ENCODE results near the gene GKN1.
"Not testable (repeated sequence)": the region's sequence is repeated elsewhere in the genome, so short reads cannot be mapped to it uniquely, and the experiment has no call there.

The GKN1 gene

GRCh38 chr2:68974251-68974650 is at the start of gene GKN1:
Gene GKN1 (plus strand): TSS chr2:68974636. CDS start chr2:68974678, 42 bp downstream.
- no peak for DNase-seq

- DNase-seq, result peak; percentile 45
Measured at GRCh38 chr2:68925295-68925896, 49.0 kb upstream of the GKN1 start.

GRCh38 chr2:68926796-68927195 is 47.6 kb upstream of the GKN1 start:
- DNase-seq, result no peak

GRCh38 chr2:68931149-68931711 is 43.2 kb upstream of the GKN1 start:
- no peak for DNase-seq

GRCh38 chr2:68931799-68932198 is 42.6 kb upstream of the GKN1 start:
- no peak for DNase-seq

GRCh38 chr2:68932402-68932801 is 42.0 kb upstream of the GKN1 start:
- DNase-seq, result no peak

- DNase-seq, result no peak
Measured at GRCh38 chr2:68934021-68934420, 40.4 kb upstream of the GKN1 start.

- no peak for DNase-seq
Measured at GRCh38 chr2:68935471-68935870, 39.0 kb upstream of the GKN1 start.

- DNase-seq, result no peak
Measured at GRCh38 chr2:68936427-68936826, 38.0 kb upstream of the GKN1 start.

- DNase-seq, result no peak
Measured at GRCh38 chr2:68936889-68937288, 37.5 kb upstream of the GKN1 start.

GRCh38 chr2:68937346-68938055 is 36.9 kb upstream of the GKN1 start:
- DNase-seq, result no peak

GRCh38 chr2:68938938-68939337 is 35.5 kb upstream of the GKN1 start:
- DNase-seq, result no peak

GRCh38 chr2:68939962-68940361 is 34.5 kb upstream of the GKN1 start:
- DNase-seq, result no peak

- no peak for DNase-seq
Measured at GRCh38 chr2:68940369-68940768, 34.1 kb upstream of the GKN1 start.

- DNase-seq, result no peak
Measured at GRCh38 chr2:68942827-68943226, 31.6 kb upstream of the GKN1 start.

- peak; percentile 45 for DNase-seq
Measured at GRCh38 chr2:68943581-68944568, 30.6 kb upstream of the GKN1 start.

- DNase-seq, result no peak
Measured at GRCh38 chr2:68946117-68946516, 28.3 kb upstream of the GKN1 start.

- DNase-seq, result no peak
Measured at GRCh38 chr2:68948710-68949109, 25.7 kb upstream of the GKN1 start.

GRCh38 chr2:68951899-68952298 is 22.5 kb upstream of the GKN1 start:
- no peak for DNase-seq

GRCh38 chr2:68952887-68953521 is 21.4 kb upstream of the GKN1 start, which contains the start of gene GKN2:
Gene GKN2 (minus strand): TSS chr2:68952893. CDS start chr2:68952861, 32 bp downstream.
- DNase-seq, result no peak

- DNase-seq, result not testable (repeated sequence)
Measured at GRCh38 chr2:68955432-68955831, 19.0 kb upstream of the GKN1 start.

GRCh38 chr2:68959001-68959400 is 15.4 kb upstream of the GKN1 start:
- no peak for DNase-seq

GRCh38 chr2:68961380-68961779 is 13.1 kb upstream of the GKN1 start:
- DNase-seq, result no peak

Data from activated CD4-positive, alpha-beta T cell treated with anti-CD3 and anti-CD28 coated beads, Interleukin-2, amount 50 U/mL, for 1 hour (primary cell).